GM12878 (cell line): ENCODE data around the gene TRPM5.

Experiments used
- CREM ChIP-seq: IDR thresholded peaks from 2 replicates; pipeline ENCODE4 v1.6.1; 2014; ENCODE audit warnings: antibody characterized with exemption, low read depth
- EZH2 ChIP-seq: IDR thresholded peaks from 2 replicates; pipeline ENCODE4 v1.6.1; 2012; ENCODE audit warnings: low read depth, mild to moderate bottlenecking, control low read depth, inconsistent platforms, low read length, borderline replicate concordance; ENCODE audit not compliant: control insufficient read depth
- HDAC2 ChIP-seq: fragments of 200-600 bp; sonication (generic); IDR thresholded peaks from 2 replicates; pipeline ENCODE4 v1.6.1; 2017
- MAX ChIP-seq: IDR thresholded peaks from 2 replicates; pipeline ENCODE4 v1.6.1; 2012; ENCODE audit warnings: low read depth, low read length, improper control_type of control experiment
- POLR2A ChIP-seq: IDR thresholded peaks from 2 replicates; pipeline ENCODE4 v1.6.1; 2011; ENCODE audit warnings: low read depth, mild to moderate bottlenecking, low read length
- SIN3A ChIP-seq: IDR thresholded peaks from 2 replicates; pipeline ENCODE4 v1.6.1; 2012; ENCODE audit warnings: low read depth, low read length, improper control_type of control experiment
- YY1 ChIP-seq: IDR thresholded peaks from 2 replicates; pipeline ENCODE4 v1.6.1; 2011; ENCODE audit warnings: low read depth, mild to moderate bottlenecking, low read length
- TF ChIP-seq, protein P1 (sequence below): IDR thresholded peaks from 2 replicates; pipeline ENCODE4 v1.6.1; 2011; ENCODE audit warnings: low read depth, low read length, improper control_type of control experiment, borderline replicate concordance
- TF ChIP-seq, protein P2 (sequence below), 3 experiments: IDR thresholded peaks in 2 of 3; conservative IDR thresholded peaks in 1 of 3; 2 replicates each; pipeline ENCODE4 v1.5.1; 2011; ENCODE audit warnings: low read depth in 3 of 3, low read length in 3 of 3, mild to moderate bottlenecking in 3 of 3, control low read depth in 2 of 3, moderate library complexity in 2 of 3, inconsistent platforms in 1 of 3, mixed read lengths in 1 of 3; ENCODE audit not compliant: control insufficient read depth in 2 of 3, insufficient read depth in 1 of 3; ENCODE audit errors: extremely low read depth in 1 of 3

GRCh38 chr11:2460540-2461252, 16.4 kb upstream of the TRPM5 start:
- TF ChIP-seq HDAC2 (no peak), MAX (no peak), POLR2A (no peak), YY1 (no peak), CREM (no peak), SIN3A (no peak), EZH2 (no peak)
- TF ChIP-seq, protein P1, sequence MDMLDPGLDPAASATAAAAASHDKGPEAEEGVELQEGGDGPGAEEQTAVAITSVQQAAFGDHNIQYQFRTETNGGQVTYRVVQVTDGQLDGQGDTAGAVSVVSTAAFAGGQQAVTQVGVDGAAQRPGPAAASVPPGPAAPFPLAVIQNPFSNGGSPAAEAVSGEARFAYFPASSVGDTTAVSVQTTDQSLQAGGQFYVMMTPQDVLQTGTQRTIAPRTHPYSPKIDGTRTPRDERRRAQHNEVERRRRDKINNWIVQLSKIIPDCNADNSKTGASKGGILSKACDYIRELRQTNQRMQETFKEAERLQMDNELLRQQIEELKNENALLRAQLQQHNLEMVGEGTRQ, result no peak
- TF ChIP-seq, protein P2, sequence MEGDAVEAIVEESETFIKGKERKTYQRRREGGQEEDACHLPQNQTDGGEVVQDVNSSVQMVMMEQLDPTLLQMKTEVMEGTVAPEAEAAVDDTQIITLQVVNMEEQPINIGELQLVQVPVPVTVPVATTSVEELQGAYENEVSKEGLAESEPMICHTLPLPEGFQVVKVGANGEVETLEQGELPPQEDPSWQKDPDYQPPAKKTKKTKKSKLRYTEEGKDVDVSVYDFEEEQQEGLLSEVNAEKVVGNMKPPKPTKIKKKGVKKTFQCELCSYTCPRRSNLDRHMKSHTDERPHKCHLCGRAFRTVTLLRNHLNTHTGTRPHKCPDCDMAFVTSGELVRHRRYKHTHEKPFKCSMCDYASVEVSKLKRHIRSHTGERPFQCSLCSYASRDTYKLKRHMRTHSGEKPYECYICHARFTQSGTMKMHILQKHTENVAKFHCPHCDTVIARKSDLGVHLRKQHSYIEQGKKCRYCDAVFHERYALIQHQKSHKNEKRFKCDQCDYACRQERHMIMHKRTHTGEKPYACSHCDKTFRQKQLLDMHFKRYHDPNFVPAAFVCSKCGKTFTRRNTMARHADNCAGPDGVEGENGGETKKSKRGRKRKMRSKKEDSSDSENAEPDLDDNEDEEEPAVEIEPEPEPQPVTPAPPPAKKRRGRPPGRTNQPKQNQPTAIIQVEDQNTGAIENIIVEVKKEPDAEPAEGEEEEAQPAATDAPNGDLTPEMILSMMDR (IDR thresholded peaks at IDR 0.05 in 2 of 3, conservative IDR thresholded peaks at IDR 0.05 in 1 of 3; ENCODE audit: control insufficient read depth in 2 of 3, extremely low read depth in 1 of 3, insufficient read depth in 1 of 3, low read depth in 3 of 3, low read length in 3 of 3), result no peak
